NCI-H2029 treated with DMSO at 0.1 percent for 48 hours (cell line): Measurements from ENCODE around the gene ACIN1.

Experiments used
- DNase-seq: peaks from one replicate; lab custom pipeline; 2025; lab: John Stamatoyannopoulos, UW

ACIN1 gene, protein sequence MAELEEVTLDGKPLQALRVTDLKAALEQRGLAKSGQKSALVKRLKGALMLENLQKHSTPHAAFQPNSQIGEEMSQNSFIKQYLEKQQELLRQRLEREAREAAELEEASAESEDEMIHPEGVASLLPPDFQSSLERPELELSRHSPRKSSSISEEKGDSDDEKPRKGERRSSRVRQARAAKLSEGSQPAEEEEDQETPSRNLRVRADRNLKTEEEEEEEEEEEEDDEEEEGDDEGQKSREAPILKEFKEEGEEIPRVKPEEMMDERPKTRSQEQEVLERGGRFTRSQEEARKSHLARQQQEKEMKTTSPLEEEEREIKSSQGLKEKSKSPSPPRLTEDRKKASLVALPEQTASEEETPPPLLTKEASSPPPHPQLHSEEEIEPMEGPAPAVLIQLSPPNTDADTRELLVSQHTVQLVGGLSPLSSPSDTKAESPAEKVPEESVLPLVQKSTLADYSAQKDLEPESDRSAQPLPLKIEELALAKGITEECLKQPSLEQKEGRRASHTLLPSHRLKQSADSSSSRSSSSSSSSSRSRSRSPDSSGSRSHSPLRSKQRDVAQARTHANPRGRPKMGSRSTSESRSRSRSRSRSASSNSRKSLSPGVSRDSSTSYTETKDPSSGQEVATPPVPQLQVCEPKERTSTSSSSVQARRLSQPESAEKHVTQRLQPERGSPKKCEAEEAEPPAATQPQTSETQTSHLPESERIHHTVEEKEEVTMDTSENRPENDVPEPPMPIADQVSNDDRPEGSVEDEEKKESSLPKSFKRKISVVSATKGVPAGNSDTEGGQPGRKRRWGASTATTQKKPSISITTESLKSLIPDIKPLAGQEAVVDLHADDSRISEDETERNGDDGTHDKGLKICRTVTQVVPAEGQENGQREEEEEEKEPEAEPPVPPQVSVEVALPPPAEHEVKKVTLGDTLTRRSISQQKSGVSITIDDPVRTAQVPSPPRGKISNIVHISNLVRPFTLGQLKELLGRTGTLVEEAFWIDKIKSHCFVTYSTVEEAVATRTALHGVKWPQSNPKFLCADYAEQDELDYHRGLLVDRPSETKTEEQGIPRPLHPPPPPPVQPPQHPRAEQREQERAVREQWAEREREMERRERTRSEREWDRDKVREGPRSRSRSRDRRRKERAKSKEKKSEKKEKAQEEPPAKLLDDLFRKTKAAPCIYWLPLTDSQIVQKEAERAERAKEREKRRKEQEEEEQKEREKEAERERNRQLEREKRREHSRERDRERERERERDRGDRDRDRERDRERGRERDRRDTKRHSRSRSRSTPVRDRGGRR

DNA sequence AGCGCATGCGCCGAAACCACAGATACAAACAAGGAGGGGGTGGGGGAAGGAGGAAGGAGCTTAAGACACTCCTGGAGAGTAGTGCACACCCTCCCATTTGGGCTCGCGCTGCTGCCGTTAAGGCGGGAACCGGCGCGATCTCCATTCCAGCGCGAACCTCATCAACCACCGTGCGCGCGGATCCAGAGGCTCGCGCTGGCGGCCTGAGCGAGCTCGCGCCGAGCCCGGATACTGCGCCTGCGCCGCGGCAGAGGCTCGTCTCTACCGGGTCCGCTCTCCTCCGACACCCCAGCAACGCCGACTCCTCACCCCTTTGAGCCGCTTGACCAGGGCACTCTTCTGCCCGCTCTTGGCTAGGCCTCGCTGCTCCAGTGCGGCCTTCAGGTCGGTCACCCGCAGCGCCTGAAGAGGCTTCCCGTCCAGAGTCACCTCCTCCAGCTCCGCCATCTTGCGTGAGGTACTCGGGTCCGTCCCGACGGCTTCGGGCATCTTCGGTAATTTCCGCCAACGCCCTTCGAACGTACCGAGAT is at the start of gene ACIN1:
ACIN1 (minus strand) TSS at position 471 of the 530 bp plus-strand sequence; CDS start at position 447, 24 bp downstream.
- no peak for DNase-seq

DNA sequence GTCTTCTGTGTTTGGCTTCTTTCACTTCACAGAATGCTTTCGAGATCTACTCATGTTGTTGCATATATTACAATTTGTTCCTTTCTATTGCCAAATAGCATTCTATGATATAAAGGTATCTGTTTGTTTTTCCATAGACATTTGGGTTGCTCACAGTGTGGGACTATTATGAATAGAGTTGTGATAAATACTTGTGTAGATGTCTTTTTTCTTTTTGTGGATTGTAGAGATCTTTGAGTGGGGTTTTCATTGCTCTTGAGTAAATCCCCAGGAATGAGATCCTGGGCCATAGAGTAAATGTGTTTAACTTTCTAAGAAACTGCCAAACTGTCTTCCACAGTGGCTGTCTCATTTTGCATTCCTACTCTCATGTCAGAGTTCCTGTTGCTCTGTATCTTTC is 49.0 kb upstream of the ACIN1 start:
- no peak for DNase-seq

DNA sequence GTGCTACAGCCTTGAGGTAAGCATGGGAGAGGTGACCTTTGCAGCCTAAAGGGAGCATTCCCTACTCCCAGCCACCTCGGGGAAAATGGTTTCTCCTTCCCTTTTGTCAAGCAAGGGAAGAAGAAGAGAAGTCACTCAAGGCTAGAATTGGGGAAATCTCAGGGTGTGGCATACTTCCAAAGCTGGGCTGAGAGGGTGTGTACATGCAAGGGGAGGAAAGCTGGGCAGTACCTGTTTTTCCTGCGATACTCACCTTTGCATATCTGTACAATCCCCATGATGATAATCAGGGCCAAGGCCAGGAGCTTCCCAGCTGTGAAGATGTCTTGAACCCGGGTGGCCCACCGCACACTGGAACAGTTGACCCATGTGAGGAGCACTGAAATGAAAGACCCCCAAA is 47.9 kb upstream of the ACIN1 start:
- DNase-seq, result no peak

DNA sequence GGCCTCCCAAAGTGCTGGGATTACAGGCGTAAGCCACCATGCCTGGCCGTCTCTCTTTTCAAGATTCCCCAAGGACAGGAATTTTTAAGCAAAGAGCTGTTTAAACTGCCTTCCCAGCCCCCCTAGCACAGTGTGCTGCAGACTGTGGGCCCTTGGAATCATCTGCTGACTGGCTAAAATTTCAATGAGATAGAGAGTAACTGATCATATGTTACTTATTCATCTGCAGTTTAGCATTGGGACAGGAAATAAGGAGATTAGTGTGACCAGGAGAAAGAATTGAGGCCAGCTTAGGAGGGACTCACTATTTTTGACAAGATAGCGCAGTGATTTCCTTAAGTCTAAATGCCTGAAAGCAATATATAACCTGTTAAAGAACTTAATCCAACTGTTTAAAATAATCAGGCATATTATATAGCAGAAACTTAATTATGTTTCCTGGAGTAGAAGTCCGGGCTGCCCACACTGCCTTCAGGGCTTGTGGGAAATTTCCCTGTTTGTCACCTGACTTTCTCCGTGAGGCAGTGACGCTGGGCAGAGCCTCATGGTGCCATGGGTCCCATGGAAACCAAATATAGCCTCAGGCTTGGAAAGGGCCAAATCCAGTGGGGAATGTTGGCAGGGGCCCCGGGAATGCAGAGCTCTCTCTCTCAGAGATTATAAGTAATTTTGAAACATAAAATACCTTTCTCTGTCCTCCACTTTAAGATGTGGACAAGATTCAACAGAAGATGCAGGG is 46.9 kb upstream of the ACIN1 start:
- DNase-seq, result no peak

DNA sequence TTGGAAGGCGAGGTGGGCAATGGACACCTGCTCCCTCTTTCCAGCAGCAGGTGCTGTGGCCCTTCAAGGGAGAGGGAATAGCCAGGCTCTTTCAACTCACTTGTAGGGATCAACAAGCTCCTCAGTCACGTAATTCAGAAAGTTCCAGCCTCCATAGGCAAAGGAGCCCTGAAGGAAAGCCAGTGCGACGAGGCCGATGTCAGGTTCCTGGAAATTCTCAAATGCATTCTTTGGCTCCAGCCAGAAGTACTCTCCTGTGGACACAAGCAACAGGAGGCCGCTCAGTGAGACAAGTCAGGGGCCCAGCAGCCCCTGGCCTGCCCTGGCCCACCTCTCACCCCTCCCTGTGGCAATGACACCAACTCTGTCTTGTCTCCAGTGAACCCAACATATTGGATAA is 45.4 kb upstream of the ACIN1 start:
- DNase-seq, result no peak

DNA sequence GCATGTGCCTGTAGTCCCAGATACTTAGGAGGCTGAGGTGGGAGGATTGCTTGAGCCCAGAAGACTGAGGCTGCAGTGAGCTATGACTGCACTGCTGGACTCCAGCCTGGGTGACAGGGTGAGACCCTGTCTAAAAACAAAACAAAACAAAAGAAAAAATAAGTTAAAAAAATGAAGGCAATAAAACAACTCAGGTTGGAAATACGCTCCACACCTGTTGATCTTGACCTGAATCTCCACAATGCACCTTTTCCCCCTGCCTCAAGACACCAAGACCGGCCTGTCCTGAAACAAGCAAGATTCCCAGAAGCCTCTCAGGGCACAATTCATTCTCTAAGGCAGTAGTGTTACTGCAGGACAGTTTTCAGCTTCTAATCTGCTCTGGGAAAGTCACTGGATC is 44.9 kb upstream of the ACIN1 start:
- no peak for DNase-seq

DNA sequence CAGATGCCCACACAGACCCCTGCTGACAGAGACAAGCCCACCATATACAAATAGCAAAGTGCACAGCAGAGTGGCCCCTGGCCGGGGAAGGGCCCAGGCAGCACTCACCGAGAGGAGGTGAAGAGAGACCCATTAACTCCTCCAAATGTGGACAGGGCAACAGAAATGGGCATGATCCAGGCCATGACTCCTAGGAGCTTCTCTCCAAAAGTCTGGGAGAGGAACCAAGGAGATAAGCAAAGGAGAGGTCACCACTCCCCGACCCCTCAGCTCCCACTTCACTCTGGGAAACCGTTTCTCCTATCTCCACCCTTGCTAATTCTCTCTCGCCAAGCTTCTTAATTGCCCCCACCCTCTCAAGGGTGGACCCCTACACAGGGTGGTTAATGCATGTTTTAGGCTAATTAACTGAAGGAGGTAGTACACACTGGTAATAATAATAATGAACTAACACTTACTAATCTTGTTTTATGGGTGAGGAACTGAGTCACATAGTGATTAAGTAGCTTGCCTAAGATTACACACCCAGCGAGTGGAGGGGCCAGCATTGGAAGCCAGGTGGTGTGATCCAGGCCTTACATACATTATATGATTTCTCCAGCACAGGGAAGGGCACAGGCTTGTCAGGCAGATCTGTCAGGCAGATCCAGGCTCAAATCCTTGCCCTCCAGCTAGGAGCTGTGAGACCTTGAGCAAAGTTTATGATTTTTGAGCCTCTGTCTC is 43.0 kb upstream of the ACIN1 start:
- no peak for DNase-seq

DNA sequence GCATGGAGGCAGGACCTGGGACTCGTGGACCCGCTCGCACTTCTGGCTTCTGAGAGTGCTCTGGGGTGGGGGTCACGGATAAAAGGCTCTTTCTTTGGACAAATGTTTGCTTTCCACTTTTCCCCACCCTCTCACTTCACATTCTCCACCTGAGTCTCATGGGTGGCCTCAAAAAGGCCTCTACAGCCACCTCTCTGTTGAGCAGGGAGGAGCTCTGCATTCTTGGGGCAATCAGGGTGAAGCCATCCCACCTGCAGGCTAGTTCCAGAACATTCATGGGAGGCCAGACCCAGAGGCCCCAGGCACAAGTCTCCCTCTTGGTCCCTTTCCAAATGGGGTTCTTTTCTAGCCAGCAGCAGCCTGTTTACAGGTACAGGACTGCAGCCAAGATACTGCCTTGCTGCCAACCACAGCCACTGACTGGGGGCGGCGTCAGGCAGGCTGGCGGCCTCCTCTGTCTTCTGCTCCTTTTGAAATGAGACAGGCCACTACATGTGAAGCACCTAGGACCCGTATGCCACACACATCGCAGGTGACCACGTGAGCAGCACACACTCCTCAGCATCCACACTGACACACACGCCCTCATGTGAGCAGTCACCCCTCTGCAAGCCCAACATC is 42.4 kb upstream of the ACIN1 start:
- peak; percentile 94 for DNase-seq

DNA sequence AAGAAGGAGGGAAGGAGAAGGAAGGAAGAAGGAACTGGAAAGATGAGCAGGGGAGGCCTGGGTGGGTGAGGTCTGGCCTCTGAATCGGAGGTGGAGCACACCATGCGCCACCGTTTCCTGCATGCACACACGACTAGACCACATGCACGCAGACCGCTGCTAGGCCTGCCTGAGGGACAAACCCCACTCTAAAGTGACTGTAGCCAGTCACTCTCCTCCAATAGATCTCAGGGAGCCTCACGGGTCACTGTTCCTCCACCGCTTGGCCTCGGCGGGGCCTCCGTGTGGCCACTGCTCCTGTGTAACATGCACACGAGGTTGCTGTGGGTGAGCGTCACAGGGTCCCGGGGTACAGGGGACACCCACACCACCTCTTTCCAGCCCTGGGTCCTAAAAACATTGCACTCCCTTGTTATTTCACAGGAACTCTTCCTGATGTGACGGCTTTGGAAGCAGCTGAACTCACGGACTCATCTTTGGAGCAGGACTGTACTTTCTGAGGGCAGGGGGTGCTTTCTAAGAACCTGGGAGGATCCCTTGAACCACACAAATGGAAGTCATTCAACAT is 41.7 kb upstream of the ACIN1 start:
- DNase-seq, result no peak

DNA sequence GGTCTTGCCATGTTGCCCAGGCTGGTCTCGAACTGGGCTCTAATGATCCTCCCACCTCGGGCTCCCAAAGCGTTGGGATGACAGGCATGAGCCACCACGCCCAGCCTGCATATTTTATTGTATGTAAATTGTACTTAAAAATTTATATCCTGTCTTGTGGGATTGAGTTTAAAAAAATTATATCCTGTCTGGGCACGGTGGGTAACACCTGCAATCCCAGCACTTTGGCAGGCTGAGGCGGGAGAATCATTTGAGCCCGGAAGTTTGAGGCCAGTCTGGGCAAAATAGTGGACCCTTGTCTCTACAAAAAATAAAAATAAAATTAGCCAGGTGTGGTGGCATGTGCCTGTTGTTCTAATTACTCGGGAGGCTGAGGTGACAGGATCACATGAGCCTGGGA is 38.0 kb upstream of the ACIN1 start:
- DNase-seq, result no peak

DNA sequence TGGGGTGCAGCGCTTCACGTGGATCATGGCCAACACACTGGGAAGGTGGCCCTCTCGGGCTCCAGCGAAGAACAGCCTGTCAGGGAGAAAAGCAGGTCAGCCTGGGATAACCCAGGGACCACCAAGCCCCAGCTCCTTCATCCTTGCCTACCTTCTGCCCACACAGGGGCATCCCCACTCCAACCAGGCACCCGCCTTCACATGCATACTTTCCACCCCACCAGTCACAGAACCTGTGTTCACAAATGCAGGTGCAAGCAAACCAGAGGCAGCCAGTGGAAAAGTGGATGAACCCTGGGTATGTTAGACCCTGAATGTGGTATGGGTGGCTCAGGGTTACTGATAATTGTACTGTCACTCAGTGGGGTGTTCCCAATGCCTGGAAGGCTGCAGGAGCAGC is 36.5 kb upstream of the ACIN1 start:
- DNase-seq, result no peak

DNA sequence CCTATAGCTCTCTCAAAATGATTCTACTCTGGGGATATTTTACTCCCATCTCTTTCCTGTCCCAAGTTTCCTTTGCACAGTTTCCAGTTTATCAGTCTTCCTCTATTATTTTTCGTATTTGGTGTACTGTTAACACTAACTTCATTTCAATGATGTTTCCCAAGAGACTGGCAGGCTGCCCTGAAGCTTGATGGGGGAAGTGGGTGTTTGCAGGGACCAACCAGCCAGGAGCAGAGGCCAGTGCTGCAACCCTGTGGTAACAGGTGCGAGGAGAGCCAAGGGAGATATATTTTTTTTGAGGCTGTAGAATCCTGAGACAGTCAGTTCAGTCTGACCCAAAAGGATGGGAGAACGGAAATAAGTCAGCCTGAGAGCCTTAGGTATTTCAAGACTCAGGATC is 35.9 kb upstream of the ACIN1 start:
- no peak for DNase-seq

DNA sequence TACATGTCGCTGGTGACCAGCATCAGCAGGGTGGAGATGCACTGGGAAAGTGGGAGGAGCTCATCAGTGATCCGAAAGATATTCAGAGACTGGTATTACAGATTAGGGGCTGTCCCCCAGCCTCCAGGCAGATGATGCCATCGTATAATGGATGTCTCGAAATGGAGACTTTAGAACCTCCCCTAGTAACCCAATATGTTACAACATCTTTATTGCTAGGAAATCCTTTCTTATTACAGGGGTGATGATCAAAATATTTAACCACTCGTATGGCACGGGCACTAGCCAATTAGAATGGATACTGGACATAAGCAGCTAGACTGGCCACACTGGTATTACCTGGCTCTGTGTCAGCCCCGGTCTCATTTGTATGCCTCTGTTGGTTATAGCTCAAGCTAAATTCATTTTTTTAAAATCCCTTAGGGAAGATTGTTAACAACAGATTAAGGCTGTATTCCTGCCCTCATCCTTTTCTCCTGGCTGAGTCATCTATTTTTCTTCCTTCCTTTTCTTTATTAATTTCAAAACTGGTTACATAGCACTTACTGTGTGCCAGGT is 34.9 kb upstream of the ACIN1 start:
- no peak for DNase-seq

DNA sequence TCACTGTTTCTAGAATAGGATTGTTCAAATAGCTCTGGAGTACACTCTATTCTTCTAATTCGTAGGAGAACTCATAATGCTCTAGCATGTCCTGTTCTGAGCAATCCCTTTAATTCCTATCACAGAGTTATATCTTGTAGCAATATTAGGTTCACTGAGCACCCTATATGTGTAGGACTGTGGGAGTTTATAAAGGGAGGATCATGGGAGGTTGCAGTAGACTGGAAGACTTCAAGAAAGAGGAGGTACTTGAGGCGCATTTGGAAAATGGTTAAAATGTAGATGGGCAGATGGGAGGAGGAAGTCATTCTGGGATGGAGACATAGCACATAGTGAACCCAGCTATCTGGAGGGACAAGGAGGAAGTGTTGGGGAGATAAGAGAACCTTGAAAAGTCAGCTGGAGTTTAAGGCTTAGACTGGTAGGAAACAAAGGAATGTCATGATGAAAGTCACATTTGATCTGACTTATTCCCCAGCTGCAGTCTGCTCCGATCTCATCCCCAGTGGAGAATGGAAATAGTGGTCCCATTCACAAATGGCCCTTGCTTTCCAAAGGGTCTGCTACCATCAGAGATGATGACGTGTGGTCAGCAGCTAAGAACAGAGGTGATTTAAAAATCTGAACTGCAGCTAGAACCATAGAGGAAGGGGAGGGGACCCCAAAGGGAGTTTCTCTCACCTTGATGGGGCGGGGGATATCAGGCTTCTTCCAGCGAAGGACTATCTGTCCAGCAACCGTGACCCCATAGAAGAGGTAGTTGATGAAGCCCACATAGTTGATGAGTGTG is 34.2 kb upstream of the ACIN1 start:
- no peak for DNase-seq

DNA sequence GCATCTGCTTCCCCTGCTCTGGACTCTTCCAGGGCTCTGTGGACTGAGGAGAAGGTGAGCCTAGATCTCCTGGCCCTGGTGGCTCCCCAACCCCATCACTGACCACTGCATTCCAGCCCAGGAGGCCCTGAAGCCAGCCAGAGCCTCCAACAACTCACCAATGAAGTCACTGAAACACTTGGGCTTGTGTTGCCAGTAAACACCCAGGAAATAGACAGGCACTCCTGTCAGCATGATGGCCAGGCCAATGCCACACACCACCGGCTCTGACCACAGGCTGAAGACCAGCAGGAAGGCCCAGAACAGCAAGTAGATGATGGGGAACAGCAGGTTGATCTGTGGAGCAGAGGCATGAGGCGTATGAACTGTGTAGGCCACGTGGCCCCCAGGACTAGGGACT is 32.9 kb upstream of the ACIN1 start:
- DNase-seq, result no peak

DNA sequence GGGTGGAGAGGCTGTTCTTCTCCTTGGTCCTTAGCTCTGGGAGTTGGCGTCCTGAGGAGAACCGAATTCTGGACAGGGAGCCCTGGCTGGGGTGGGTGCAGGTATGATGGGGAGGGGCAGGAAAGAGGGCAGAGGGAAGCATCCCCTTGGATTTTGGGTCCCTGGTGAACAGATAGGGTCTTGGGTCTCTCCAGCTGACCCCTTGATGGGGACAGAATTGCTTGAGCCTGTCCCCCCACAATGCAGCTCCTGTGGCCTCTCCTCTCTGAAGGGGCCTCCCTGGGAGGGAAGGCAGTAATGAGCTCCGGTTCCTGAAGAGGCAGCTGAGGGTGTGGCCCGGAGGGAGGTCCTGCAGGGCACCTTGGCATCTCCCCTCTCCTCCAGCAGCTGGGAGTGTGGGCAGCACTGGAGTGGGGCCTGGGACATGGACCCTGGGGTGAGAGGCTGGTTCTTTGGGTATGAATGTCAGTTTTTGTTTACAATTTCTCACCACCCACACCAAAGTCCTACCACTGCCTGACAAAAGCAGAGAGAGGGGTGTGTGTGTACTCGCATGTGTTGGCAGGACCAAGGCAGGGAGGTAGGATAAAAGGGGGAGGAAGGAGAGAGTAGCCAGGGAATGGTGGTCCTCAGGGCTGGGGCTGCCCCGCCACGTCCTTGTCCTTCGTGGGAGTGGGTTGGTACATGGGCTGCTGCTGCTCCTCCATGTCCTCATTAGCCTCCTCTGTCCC is 31.8 kb upstream of the ACIN1 start:
- DNase-seq, result no peak

DNA sequence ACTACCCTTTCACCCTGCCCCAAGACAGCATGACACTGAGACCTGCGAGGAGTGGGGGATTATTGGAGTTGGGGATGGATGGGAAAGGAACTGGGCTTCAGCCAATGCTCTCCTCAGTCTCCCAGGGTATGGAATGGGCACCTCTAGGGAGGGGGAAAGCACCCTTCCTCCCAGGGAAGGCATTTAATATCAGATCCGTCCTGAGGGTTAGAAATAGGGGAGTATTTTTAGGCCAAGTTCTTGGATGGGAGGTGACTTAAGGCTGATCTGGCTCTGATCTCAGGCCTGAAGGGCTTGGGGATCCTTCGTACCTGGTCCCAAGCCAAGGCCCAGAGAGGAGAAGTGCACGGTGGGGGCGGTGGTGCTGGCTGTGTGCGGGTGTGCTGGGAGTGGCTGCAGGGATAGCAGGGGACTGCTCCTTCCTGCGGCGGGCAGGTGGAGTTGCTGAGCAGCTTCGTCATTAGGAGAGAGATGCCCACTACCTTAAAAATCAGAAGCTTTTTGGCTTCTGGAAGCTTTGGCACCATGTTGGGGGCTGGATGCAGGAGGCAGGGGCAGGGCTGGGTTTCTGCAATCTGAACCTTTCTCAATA is 31.1 kb upstream of the ACIN1 start:
- DNase-seq, result no peak

DNA sequence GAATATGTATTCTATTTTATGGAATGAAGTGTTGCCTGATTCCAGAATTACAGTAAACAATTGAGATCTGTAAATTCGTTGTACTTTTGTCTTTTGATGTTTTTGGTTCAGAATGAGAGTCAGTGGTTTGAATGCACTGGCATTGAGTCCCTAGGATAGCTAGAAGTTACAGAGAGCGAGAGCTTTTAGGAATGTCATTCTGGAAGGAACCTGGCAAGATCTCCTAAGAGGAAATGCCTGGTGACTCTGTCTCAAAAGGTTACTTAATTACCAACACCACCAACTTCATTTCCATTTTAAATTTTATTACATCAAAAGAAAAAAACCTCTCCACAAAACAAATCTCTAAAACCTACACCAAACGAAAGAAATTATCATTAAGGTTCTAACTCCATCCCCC is 30.1 kb upstream of the ACIN1 start:
- no peak for DNase-seq
